Osteoblast (primary cell): ENCODE data around the gene PSMC2. TPM values are rescaled to one million over a fixed set of nuclear protein-coding genes. Genes with fewer than 3 reads are reported as not detected.

Source experiments
- DNase-seq: peaks from one replicate; pipeline ENCODE4 v3.0.0; 2011; ENCODE audit warnings: low spot score, mixed read lengths; ENCODE audit not compliant: insufficient read length; ENCODE audit errors: missing footprints
- H2AFZ ChIP-seq: 2 replicates; pipeline ENCODE4 v1.6.0; 2011; ENCODE audit warnings: mild to moderate bottlenecking, low read length
- H3K27ac ChIP-seq: 2 replicates; pipeline ENCODE4 v1.5.1; 2011; ENCODE audit warnings: mild to moderate bottlenecking, low read depth, low read length, moderate library complexity
- H3K27me3 ChIP-seq: 2 replicates; pipeline ENCODE4 v1.6.0; 2012; ENCODE audit warnings: mild to moderate bottlenecking, control low read depth, inconsistent platforms, low read length, moderate library complexity; ENCODE audit not compliant: insufficient read depth
- H3K36me3 ChIP-seq: 2 replicates; pipeline ENCODE4 v1.5.1; 2011; ENCODE audit warnings: mild to moderate bottlenecking, low read length, control low read depth, moderate library complexity; ENCODE audit not compliant: insufficient read depth
- H3K4me1 ChIP-seq: 2 replicates; pipeline ENCODE4 v1.5.1; 2011; ENCODE audit warnings: mild to moderate bottlenecking, low read length, control low read depth, moderate library complexity; ENCODE audit not compliant: insufficient read depth
- H3K4me2 ChIP-seq: 2 replicates; pipeline ENCODE4 v1.6.0; 2011; ENCODE audit warnings: mild to moderate bottlenecking, low read length; ENCODE audit not compliant: insufficient read depth
- H3K4me3 ChIP-seq: fragments of 200-600 bp; sonication (generic); 3 replicates; pipeline ENCODE4 v1.5.1; 2012; ENCODE audit warnings: mild to moderate bottlenecking, low read length, inconsistent platforms; ENCODE audit not compliant: insufficient read depth
- H3K79me2 ChIP-seq: 2 replicates; pipeline ENCODE4 v1.6.0; 2012; ENCODE audit warnings: mild to moderate bottlenecking, low read length, control low read depth, inconsistent platforms; ENCODE audit not compliant: insufficient read depth
- H3K9me3 ChIP-seq: 2 replicates; pipeline ENCODE4 v1.5.1; 2011; ENCODE audit warnings: low read depth, low read length, control low read depth
- H4K20me1 ChIP-seq: 2 replicates; pipeline ENCODE4 v1.6.0; 2012; ENCODE audit warnings: mild to moderate bottlenecking, low read length, control low read depth; ENCODE audit not compliant: insufficient read depth
- total RNA-seq: library from RNA; depleted of rRNA; stranded (reverse); fragments of >200 nt; gene quantifications from 2 replicates; pipeline ENCODE4 v1.2.3, GENCODE V29; 2012
- TF ChIP-seq, protein P1 (sequence below): IDR thresholded peaks from 2 replicates; pipeline ENCODE4 v1.5.1; 2011; ENCODE audit warnings: mild to moderate bottlenecking, low read depth, low read length, moderate library complexity; ENCODE audit errors: extremely low read depth

The PSMC2 gene
- 184 TPM in 2 replicates for total RNA-seq

DNA sequence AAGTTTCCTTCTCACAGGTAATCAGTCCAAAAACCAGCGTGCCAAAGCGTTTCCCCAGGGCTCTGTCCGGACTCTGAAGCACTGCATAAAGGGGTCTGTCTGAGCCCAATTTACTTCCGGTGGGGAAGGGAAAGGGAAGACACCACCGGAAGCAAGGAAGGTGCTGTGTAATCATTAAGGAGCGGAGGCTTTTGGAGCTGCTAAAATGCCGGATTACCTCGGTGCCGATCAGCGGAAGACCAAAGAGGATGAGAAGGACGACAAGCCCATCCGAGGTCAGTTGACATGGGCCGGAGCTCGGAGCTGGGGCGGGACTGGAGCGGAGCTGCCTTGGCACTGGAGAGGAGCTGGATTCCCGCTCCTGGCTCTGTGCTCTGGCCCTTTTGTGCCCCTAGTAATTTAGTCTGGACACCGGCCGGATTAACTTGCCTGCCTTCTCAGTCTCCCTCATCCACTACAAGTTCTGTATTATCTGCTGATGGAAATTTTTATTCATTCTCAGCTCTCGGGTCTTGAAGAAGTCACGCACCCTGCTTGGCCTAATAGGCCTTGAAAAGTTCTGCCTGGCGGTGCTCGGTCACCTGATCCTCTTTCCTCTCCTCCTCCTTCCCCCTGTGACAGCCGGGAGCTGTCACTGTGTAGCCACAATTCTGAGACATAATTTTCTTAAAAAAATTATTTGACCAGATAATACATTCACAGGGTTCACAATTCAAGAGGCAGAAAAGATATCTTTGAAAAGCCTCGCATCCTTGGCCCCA lies at the start of gene PSMC2:
PSMC2 (plus strand) TSS at position 137 of the 761 bp plus-strand sequence; CDS start at position 206, 69 bp downstream.
- H3K9me3 ChIP-seq: no peaks in the 10 kb centered on the region
- DNase-seq: peak; percentile 88
- peak within 1 kb of the TSS; percentile 96 for H3K27ac ChIP-seq
- H2AFZ ChIP-seq: peak within 1 kb of the TSS; percentile 99
- peak within 1 kb of the TSS; percentile 96 for H3K4me3 ChIP-seq
- H3K27me3 ChIP-seq: no peaks in the 10 kb centered on the region
- H3K36me3 ChIP-seq: no peaks in the 10 kb centered on the region
- H4K20me1 ChIP-seq: peaks cover 29% of the 10 kb centered on the region
- TF ChIP-seq, protein P1, sequence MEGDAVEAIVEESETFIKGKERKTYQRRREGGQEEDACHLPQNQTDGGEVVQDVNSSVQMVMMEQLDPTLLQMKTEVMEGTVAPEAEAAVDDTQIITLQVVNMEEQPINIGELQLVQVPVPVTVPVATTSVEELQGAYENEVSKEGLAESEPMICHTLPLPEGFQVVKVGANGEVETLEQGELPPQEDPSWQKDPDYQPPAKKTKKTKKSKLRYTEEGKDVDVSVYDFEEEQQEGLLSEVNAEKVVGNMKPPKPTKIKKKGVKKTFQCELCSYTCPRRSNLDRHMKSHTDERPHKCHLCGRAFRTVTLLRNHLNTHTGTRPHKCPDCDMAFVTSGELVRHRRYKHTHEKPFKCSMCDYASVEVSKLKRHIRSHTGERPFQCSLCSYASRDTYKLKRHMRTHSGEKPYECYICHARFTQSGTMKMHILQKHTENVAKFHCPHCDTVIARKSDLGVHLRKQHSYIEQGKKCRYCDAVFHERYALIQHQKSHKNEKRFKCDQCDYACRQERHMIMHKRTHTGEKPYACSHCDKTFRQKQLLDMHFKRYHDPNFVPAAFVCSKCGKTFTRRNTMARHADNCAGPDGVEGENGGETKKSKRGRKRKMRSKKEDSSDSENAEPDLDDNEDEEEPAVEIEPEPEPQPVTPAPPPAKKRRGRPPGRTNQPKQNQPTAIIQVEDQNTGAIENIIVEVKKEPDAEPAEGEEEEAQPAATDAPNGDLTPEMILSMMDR: no peak
- peaks cover 33% of the 10 kb centered on the region for H3K4me1 ChIP-seq
- H3K4me2 ChIP-seq: peak within 1 kb of the TSS; percentile 94
- peaks cover 83% of the 10 kb centered on the region for H3K79me2 ChIP-seq

DNA sequence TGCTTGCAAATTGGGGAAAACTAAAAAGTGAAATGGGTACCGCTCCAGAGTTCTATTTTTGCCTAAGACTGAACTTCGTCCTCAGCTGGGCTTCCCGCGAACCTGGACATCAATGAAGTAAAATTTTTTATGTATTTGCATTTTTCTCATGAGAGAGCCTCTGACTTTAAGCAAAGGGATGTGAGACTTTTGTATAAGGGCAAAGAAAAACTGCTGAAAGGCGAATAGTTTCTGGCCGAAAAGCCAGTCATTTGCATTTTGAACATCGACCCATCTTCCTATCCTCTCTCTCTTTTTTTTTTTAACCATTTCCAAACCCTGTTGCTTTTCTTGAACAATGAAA lies 49.6 kb upstream of the PSMC2 start:
- TF ChIP-seq, protein P1: no peak
- peak overlapping the region; percentile 94 for H2AFZ ChIP-seq
- H3K4me1 ChIP-seq: peaks cover 15% of the 10 kb centered on the region
- no peaks in the 10 kb centered on the region for H3K27me3 ChIP-seq
- peaks cover 35% of the 10 kb centered on the region for H3K79me2 ChIP-seq
- no peaks in the 10 kb centered on the region for H3K9me3 ChIP-seq
- no peak for DNase-seq
- peak overlapping the region; percentile 92 for H3K27ac ChIP-seq
- H3K4me3 ChIP-seq: peak overlapping the region; percentile 84
- H4K20me1 ChIP-seq: peaks cover 10% of the 10 kb centered on the region
- H3K4me2 ChIP-seq: peak overlapping the region; percentile 81
- H3K36me3 ChIP-seq: peaks cover 35% of the 10 kb centered on the region

DNA sequence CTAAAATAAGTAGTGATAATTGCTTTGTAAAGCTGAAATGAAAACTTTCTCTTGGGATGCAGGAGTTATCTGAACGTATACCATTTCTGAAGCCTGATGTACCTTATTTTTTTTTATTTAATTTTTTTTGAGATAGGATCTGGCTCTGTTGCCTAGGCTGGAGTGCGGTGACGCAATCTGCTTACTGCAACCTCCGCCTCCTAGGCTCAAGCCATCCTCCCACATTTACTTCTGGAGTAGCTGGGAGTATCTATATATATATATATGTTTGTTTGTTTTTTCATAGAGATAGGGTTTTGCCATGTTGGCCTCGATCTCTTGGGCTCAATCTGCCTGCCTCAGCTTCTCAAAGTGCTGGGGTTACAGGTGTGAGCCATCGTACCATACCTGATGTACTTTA lies 47.8 kb upstream of the PSMC2 start:
- Histone ChIP-seq H3K27ac (no peak overlapping the region), H3K36me3 (peaks cover 53% of the 10 kb centered on the region), H3K9me3 (no peaks in the 10 kb centered on the region), H3K4me3 (no peak overlapping the region), H3K27me3 (no peaks in the 10 kb centered on the region), H3K4me1 (peaks cover 15% of the 10 kb centered on the region), H4K20me1 (peaks cover 10% of the 10 kb centered on the region), H3K79me2 (peaks cover 35% of the 10 kb centered on the region), H3K4me2 (no peak overlapping the region), H2AFZ (no peak overlapping the region)
- TF ChIP-seq, protein P1: no peak
- DNase-seq: no peak

DNA sequence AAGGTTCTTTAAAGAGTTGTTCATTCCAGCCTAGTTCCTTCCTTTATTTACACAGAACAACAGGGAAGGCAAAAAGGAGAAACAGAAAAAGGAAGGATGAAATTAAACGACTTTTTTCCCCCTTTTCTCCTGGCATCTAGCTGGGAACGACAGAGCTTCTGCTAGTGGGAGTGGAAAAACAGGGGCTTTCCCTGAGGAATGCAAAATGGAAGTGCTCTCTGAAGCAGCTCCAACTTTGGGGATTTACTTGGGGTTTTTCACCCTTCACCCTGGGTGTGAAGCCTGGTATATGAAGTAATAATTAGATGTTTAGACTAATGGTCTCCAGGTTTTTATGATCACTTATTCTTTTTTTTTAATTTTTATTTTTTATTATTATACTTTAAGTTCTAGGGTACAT lies 46.0 kb upstream of the PSMC2 start:
- H3K4me2 ChIP-seq: no peak overlapping the region
- H3K4me3 ChIP-seq: no peak overlapping the region
- no peak overlapping the region for H3K27ac ChIP-seq
- TF ChIP-seq, protein P1: no peak
- peaks cover 15% of the 10 kb centered on the region for H3K4me1 ChIP-seq
- peaks cover 65% of the 10 kb centered on the region for H3K36me3 ChIP-seq
- no peaks in the 10 kb centered on the region for H3K27me3 ChIP-seq
- H4K20me1 ChIP-seq: peaks cover 10% of the 10 kb centered on the region
- no peak overlapping the region for H2AFZ ChIP-seq
- peaks cover 37% of the 10 kb centered on the region for H3K79me2 ChIP-seq
- no peaks in the 10 kb centered on the region for H3K9me3 ChIP-seq
- DNase-seq: no peak
